ENCODE measurements around the gene MRGPRD.

GRCh38 chr11:69007975-69008381 is 27.2 kb upstream of the MRGPRD start:
- TF ChIP-seq CTCF (IDR thresholded peaks at IDR 0.05; ENCODE audit: borderline replicate concordance, extremely low read depth, low read length, poor library complexity, severe bottlenecking), result no peak
- no peak for TF ChIP-seq EZH2 (IDR thresholded peaks at IDR 0.05; ENCODE audit: borderline replicate concordance, low read depth, low read length, severe bottlenecking)
